Liver (tissue), 9 donors: Measurements from ENCODE around the gene BCAP31. TPM values are rescaled to one million over a fixed set of nuclear protein-coding genes. Genes with fewer than 3 reads are reported as not detected.
"Not testable (repeated sequence)": the region's sequence is repeated elsewhere in the genome, so short reads cannot be mapped to it uniquely, and the experiment has no call there.

ENCODE experiments used
- DNase-seq: peaks from one replicate; pipeline ENCODE4 v3.0.0-alpha.2; 2017; ENCODE audit warnings: low spot score
- H3K27ac ChIP-seq, 2 donors: one replicate each; pipeline ENCODE4 v1.7.0; 2013; ENCODE audit warnings: inconsistent platforms in 2 of 2, low read length in 2 of 2, control low read depth in 1 of 2, low read depth in 1 of 2, mild to moderate bottlenecking in 1 of 2
- H3K27me3 ChIP-seq, 4 donors: one replicate each; pipeline versions ENCODE4 v1.6.1 to v1.7.0; 2013; ENCODE audit warnings: low read length in 3 of 4, inconsistent platforms in 1 of 4, mild to moderate bottlenecking in 1 of 4, moderate library complexity in 1 of 4; ENCODE audit not compliant: control insufficient read depth in 4 of 4, insufficient read depth in 4 of 4
- H3K36me3 ChIP-seq, 4 donors: one replicate each; pipeline versions ENCODE4 v1.6.1 to v1.7.0; 2013; ENCODE audit warnings: low read length in 3 of 4, mild to moderate bottlenecking in 3 of 4, low read depth in 1 of 4, moderate library complexity in 1 of 4; ENCODE audit not compliant: control insufficient read depth in 4 of 4, insufficient read depth in 3 of 4
- H3K4me1 ChIP-seq, 4 donors: one replicate each; pipeline versions ENCODE4 v1.6.1 to v1.7.0; 2013; ENCODE audit warnings: low read length in 3 of 4, mild to moderate bottlenecking in 3 of 4, moderate library complexity in 1 of 4; ENCODE audit not compliant: control insufficient read depth in 4 of 4, insufficient read depth in 4 of 4
- H3K4me3 ChIP-seq, 3 donors: one replicate each; pipeline versions ENCODE4 v1.6.1 to v1.7.0; 2013; ENCODE audit warnings: low read length in 3 of 3, control low read depth in 1 of 3, low read depth in 1 of 3, mild to moderate bottlenecking in 1 of 3
- H3K9ac ChIP-seq, 2 donors: one replicate each; pipeline ENCODE4 v1.7.0; 2013; ENCODE audit warnings: low read length in 2 of 2, mild to moderate bottlenecking in 2 of 2, moderate library complexity in 2 of 2, control low read depth in 1 of 2, low read depth in 1 of 2
- H3K9me3 ChIP-seq, 4 donors: one replicate each; pipeline versions ENCODE4 v1.6.1 to v1.7.0; 2013; ENCODE audit warnings: low read length in 3 of 4; ENCODE audit not compliant: control insufficient read depth in 4 of 4
- FOXA1 ChIP-seq: IDR thresholded peaks from 2 replicates; pipeline ENCODE4 v1.6.1; 2016; ENCODE audit warnings: antibody characterized with exemption
- NR2F2 ChIP-seq: IDR thresholded peaks from 2 replicates; pipeline ENCODE4 v1.6.1; 2016; ENCODE audit warnings: antibody characterized with exemption
- RXRA ChIP-seq, 2 donors: IDR thresholded peaks; 2 replicates each; pipeline ENCODE4 v1.6.1; 2017 to 2018; ENCODE audit warnings: antibody characterized with exemption in 2 of 2, mild to moderate bottlenecking in 1 of 2
- WGBS: extraction: QIAGEN DNeasy Blood & Tissue Kit; methylation state at CpG from one replicate; pipeline ENCODE4 v1.1.7; 2013; 5-methylcytosine and 5-hydroxymethylcytosine counted together
- polyA plus RNA-seq, 2 donors: library from polyadenylated mRNA; stranded (reverse) in 1 of 2; unstranded in 1 of 2; fragments of 200-250 nt in 1 of 2; fragments of >200 nt in 1 of 2; fragmentation: Nextera tagmentation in 1 of 2; extraction: Ambion mirVana in 1 of 2; gene quantifications; one replicate each; pipeline versions ENCODE4 v1.2.1 to v1.2.3, GENCODE V29; 2013 to 2015
- total RNA-seq, 2 donors: library from RNA; depleted of rRNA; stranded (reverse); fragments of >200 nt; gene quantifications; one replicate each; pipeline ENCODE4 v1.2.3, GENCODE V29; 2014
- TF ChIP-seq, protein P1 (sequence below): IDR thresholded peaks from 2 replicates; pipeline ENCODE4 v1.6.1; 2016; ENCODE audit warnings: antibody characterized with exemption, mild to moderate bottlenecking
- donor health status: healthy.
- donor health status: healthy.
- donor health status: healthy.
- donor health status: healthy.
- donor health status: healthy.

BCAP31 gene
- total and polyA plus RNA-seq, 4 donors = 64.6 to 158 (median 119) TPM

DNA sequence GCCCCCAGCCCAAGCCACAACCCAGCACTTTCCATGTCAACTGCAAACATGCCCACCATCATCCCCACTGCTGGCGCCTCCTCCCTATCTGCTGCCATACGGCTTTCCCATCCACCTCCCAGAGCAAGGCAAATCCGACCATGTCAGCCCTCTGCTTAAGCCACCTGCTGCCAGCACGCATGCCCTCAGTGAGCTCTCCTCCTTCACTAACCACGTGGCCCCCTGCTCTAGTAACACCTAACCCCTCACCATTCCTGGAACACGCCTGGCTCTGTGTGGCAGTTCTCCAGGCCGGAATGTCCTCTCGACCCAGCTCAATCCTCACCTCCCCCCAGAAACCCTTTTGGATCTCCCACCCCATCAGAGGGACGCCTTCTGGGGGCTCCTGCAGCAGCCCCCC is 17.4 kb downstream of the BCAP31 start:
- Histone ChIP-seq H3K9ac (no peak overlapping the region), H3K36me3 (peaks cover 3 to 26% (median 5%) of the 10 kb centered on the region in 4 donors), H3K4me3 (no peak overlapping the region), H3K27me3 (no peaks in the 10 kb centered on the region), H3K27ac (no peak overlapping the region), H3K9me3 (no peaks in the 10 kb centered on the region), H3K4me1 (no peaks in the 10 kb centered on the region)
- WGBS = 94% methylated on average over 9 of the region's 9 CpGs
- DNase-seq = no peak
- no peak for TF ChIP-seq NR2F2
- TF ChIP-seq, protein P1, sequence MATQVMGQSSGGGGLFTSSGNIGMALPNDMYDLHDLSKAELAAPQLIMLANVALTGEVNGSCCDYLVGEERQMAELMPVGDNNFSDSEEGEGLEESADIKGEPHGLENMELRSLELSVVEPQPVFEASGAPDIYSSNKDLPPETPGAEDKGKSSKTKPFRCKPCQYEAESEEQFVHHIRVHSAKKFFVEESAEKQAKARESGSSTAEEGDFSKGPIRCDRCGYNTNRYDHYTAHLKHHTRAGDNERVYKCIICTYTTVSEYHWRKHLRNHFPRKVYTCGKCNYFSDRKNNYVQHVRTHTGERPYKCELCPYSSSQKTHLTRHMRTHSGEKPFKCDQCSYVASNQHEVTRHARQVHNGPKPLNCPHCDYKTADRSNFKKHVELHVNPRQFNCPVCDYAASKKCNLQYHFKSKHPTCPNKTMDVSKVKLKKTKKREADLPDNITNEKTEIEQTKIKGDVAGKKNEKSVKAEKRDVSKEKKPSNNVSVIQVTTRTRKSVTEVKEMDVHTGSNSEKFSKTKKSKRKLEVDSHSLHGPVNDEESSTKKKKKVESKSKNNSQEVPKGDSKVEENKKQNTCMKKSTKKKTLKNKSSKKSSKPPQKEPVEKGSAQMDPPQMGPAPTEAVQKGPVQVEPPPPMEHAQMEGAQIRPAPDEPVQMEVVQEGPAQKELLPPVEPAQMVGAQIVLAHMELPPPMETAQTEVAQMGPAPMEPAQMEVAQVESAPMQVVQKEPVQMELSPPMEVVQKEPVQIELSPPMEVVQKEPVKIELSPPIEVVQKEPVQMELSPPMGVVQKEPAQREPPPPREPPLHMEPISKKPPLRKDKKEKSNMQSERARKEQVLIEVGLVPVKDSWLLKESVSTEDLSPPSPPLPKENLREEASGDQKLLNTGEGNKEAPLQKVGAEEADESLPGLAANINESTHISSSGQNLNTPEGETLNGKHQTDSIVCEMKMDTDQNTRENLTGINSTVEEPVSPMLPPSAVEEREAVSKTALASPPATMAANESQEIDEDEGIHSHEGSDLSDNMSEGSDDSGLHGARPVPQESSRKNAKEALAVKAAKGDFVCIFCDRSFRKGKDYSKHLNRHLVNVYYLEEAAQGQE = no peak

DNA sequence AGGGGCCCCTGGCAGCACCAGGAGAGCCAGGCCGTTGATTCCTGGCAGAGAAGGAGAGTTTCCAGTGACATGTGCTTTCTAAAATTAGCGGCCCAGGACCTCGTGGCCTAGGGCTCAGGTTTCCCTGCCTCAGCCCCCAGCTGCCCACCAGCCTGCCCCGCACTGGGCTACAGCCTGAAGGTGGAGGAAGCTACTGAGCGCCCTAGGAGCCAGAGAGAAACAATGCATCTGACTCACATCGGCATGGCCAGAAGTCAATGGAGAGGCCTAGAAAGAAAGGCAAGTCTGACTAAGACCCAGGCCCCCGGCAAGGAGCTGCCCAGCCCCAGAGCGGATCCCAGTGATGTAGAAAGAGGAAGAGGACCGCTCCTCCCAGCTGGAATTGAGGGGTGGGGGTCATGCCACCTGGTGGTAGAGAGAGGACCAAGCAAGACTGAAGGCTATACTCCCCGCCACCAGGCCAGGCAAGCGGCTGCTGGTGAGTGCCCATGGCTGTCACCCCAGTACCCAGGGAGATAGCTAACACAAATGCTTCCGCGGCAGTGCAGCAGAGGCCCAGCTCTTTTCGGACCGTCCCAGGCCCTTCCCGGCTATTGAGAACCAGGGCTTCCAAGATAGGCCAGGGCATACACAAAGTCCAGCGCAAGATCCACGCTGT is 18.7 kb downstream of the BCAP31 start:
- not testable (repeated sequence) for DNase-seq, H3K9ac ChIP-seq, H3K4me3 ChIP-seq

DNA sequence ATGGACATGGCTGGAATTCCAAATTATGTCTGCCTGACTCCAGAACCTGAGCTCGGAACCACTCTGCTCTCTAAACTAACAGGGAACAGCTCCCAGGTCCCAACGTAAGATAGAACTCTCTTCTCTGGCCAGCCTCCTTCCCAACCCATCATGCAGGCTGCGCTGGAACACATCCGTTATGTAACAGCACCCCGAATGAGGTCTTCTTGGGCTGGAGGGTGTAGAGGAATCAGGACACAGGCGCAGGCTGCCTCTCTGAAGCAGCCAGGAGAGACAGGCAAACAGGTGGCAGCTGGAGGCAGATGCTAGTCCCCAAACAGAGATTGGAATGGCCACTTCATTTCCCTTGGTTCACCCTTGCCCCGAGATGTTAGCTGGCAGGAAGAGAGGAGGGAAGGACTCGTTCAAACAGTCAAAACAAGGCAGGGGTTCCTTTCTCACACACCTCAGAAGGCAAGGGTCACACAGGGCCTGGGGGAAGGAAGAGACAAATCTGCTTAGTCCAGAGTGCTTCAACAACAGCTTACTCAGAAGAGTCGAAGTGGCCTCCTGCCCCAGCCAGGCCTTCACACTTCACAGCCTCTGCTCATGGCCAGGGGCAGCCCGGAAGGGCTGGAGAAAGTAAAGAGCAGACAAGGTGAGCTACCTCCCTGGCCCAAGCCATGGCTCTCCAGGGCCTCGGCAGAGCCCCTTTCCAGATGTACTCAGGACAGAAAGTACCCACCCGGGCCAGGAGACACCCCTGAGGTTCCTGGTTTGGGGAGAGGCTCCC is 19.4 kb downstream of the BCAP31 start:
- H3K36me3 ChIP-seq = peaks cover 0 to 26% (median 6%) of the 10 kb centered on the region in 4 donors
- H3K4me3 ChIP-seq, H3K9ac ChIP-seq, H3K4me1 ChIP-seq, H3K27ac ChIP-seq, H3K27me3 ChIP-seq, DNase-seq, H3K9me3 ChIP-seq: not testable (repeated sequence)
- 90% methylated on average over 11 of the region's 12 CpGs for WGBS

More for the DNA sequence above, 18.7 kb downstream of the BCAP31 start:
- 93% methylated on average over 18 of the region's 18 CpGs for WGBS
- not testable (repeated sequence) for H3K4me1 ChIP-seq, H3K27ac ChIP-seq, H3K9me3 ChIP-seq, H3K27me3 ChIP-seq
- peaks cover 3 to 33% (median 6%) of the 10 kb centered on the region in 4 donors for H3K36me3 ChIP-seq

DNA sequence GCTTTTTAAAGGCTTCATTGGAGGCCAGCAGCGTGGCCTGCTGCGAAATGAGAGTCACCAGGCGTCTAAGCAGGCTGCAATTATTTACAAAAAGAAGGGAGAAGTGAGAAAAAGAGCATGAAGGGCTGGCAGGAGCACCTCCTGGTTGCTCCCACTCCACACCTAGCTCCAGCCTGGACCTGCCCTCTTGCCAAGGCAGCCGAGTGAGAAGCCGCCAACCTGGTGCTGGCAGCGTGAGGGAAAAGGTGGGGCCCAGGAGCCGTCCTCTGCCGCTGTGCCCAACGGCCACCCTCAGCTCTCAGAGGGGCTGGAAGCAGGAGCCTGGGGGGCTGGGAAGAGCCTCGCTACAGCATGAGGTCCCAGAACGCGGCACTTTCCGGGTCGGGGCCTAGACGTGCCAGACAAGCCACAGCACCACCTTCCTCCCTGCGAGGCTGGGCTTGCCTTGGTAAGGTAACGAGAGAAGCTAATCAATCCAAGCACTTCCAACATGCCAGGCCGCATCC is 20.1 kb downstream of the BCAP31 start:
- Histone ChIP-seq H3K36me3 (peaks cover 0 to 23% (median 5%) of the 10 kb centered on the region in 4 donors), H3K4me1 (no peaks in the 10 kb centered on the region), H3K4me3 (no peak overlapping the region), H3K27ac (no peak overlapping the region), H3K27me3 (no peaks in the 10 kb centered on the region), H3K9ac (no peak overlapping the region), H3K9me3 (no peaks in the 10 kb centered on the region)
- DNase-seq = no peak
- WGBS = 91% methylated on average over 18 of the region's 18 CpGs
- TF ChIP-seq FOXA1 (no peak), RXRA (IDR thresholded peaks at IDR 0.05) (no peak)
